A549 treated with GW870086 at 1 μM for 4 hours (cell line): ENCODE measurements around the gene FSTL4. TPM values are rescaled to one million over a fixed set of nuclear protein-coding genes. Genes with fewer than 3 reads are reported as not detected.

Experiments
- total RNA-seq: library from RNA; stranded (reverse); fragments of 200-300 nt; extraction: Qiagen RNA extraction; gene quantifications from 5 replicates; pipeline ENCODE4 v1.2.3, GENCODE V29; 2022; ENCODE audit warnings: low read depth

FSTL4 gene
- total RNA-seq, result 4.0 to 5.1 TPM (median 4.5 TPM) in 5 replicates

DNA sequence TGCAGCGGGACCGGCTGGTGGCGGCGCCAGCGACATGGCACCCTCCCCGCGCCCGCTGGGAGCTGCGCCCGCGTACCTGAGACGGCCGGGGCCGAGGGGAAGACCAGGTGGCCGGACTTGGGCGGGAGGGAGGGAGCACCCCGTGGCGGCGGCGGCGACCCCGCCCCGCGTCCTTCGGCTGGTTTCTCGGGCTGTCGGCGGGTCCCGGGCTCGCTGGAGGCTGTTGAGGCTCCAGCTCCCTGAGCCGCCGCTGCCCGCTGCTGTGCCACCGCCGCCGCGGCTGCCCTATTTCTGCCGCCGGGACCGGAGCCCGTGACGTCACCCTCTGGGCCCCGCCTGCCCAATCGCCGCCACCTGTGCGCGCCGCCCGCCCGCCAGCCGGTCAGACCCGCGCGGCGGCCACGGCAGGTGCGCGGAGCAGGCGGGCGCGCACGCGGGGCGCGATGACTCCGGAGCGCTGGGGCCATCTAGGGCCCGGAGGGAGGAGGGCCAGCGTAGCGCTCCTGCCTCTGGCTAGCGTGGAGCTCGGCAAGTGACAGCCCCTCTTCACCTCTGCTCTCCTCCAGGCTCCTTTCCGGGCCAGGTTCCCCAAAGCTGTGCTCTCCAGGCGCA lies at the start of gene FSTL4:
FSTL4 (minus strand) TSS at position 293 of the 612 bp plus-strand sequence.

